Measurements from ENCODE around the gene BTD.

GRCh38 chr3:15632212-15632580, 30.7 kb downstream of the BTD start:
- TF ChIP-seq CTCF (IDR thresholded peaks at IDR 0.05) (no peak), POLR2A (IDR thresholded peaks at IDR 0.05) (no peak)

All from esophagus squamous epithelium (tissue), 4 donors.